ENCODE results near the gene FREM1.
"Not testable (repeated sequence)": the region's sequence is repeated elsewhere in the genome, so short reads cannot be mapped to it uniquely, and the experiment has no call there.

FREM1 gene

DNA sequence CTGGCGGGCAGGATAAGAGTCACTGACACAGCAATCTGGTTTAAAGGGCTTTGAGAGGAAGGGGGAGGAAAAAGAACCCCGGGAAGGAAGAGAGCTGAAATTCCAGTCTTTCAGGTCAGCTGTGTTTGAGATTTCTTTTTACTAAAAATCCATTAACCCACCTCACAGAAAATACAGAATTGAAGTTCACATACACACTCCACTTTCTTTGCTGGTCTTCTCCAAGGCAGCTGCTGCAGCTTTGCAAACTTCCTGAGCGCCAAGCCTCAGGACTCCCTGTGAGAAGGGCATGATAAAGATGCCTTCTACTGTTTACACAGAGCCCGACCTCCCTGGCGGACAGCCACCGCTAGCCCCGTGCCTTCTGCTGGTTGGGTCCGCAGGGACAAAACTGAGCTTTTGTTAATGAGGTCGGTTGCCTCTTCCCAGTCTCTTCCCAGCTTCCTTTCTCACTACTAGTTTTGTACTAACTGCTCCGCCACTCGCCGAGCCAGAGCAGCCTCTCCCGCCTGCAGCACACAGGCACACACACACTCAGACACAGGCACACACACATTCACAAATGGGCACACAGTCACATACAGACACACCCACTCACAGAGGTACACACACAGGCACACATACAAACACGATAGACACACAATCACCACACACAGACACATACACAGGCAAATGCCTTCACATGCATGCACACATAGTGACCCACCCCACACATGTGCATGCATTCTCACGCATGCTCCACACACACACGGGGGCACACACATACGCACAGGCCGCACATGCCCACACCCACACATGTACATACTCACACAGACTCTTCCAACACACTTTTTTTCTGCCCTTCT, at the start of gene FREM1:
Gene FREM1 (minus strand): TSS at position 468 of the 845 bp plus-strand sequence. CDS start 41,451 bp downstream, outside the sequence.
- no peak for DNase-seq

- no peak for DNase-seq
These were observed 48.8 kb upstream of the FREM1 start for GRCh38 chr9:14958989-14959388.

DNA sequence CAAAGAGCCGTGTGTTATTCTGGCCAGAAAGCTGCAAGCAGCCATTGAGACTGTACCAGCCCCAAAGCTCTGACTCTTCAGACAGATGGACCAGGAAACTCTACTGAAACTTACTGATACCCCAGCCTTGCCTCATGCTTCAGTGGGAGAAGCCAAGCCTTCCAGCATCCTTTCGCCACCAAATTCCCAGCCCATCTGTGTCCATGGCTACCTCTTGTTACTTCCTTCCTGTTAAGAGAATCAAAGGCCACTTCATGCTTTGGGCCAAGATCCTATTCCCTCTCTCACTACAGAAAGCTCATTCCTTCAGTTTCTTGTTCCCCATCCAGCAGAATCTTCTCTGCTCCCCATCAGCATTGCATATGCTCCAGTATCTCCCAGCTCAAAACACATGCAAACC, 46.9 kb upstream of the FREM1 start:
- no peak for DNase-seq

DNA sequence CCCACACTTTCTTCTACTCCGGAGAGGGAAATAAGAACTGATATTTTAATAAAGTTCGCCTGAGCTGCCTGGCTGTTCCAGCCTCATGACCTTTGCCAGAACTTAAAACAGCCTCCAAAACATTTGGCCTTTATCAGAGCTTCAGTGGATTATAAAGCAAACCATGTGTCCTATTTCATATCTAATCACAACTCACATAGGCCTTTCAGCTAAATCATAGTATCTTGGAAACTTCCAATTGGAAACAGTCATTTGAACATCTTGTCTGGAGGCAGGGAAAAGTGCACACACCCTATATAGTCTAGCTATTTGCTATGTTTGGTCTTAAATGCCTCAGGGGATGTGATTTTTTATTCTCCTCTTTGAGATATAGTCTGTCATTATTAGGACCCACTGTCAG, 46.0 kb upstream of the FREM1 start:
- no peak for DNase-seq

DNA sequence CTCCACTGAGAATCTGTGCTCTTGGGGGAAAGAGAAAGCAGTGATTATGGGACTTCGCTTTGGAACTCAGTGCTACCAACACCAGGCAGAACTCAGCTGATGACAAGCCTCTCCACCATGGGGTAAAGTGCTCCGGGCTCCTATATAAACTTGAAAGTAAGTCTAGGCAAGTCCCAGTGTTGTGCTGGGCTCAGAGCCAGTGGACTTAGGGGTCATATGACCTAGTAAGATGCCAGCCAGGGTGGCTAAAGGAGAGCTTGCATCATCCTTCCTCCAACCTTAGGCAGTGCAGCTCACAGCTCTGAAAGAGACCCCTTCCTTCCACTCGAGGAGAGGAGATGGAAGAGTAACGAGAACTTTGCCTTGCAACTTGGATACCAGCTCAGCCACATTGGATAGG, 35.1 kb upstream of the FREM1 start:
- no peak for DNase-seq

- no peak for DNase-seq
These were observed 31.5 kb upstream of the FREM1 start for GRCh38 chr9:14941501-14942405.

DNA sequence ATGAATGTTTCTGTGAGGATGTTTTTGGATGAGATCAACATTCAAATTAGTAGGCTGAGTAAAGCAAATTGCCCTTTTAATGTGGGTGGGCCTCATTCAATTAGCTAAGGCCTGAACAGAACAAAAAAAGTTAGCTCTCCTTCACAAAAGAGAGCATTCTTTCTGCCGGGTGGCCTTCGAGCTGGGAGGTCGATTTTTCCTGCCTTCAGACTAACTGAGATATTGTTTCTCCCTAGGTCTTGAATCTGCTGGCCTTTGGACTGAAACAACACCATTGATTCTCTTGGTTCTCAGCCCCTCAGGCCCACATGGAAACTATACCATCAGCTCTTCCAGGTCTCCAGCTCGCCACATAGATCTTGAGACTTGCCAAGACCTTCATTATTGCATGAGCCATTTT, 29.1 kb upstream of the FREM1 start:
- no peak for DNase-seq

DNA sequence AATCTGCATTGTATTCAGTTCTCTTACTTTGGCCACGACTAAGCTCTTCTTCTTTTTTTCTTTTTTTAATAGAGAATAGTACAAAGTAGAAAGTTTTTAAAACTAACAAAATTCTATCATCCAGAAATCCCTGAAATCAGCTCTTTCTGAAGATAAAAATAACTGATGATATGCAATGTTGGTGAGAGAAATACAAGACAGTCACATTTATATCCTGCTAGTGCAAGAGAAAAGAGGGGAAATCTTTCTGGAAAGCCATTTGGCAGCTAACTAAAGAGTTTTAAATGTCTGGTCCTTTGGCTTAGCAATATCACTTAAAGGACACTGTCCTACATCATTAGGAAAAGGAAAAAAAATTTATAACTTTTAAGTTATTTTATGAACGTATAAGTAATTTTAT, 27.0 kb upstream of the FREM1 start:
- DNase-seq, result no peak

DNA sequence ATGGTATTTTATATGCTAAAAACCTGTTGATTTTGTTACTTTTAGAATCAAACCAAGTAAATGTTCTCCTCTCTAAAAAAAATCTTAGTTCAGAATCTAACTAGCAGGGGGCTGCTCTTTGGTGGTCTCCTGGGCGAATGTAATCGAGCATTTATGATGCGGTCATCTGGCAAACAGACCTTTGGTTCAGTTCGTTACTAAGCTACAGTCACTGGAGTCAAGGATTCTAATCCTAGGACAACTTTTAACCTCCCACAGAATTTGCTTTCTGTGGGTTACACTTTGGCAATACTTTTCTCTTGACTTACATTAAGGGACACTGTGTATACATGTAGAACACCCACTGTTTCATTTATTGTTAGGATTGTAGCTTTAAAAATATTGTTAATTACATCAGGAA, 26.3 kb upstream of the FREM1 start:
- DNase-seq, result no peak

- DNase-seq, result no peak
These were observed 25.7 kb upstream of the FREM1 start for GRCh38 chr9:14935964-14936363.

GRCh38 chr9:14935106-14935751, 25.0 kb upstream of the FREM1 start:
- DNase-seq, result no peak

GRCh38 chr9:14932641-14933040, 22.4 kb upstream of the FREM1 start:
- DNase-seq, result no peak

- DNase-seq, result no peak
These were observed 22.0 kb upstream of the FREM1 start for GRCh38 chr9:14932231-14932630.

- no peak for DNase-seq
These were observed 16.9 kb upstream of the FREM1 start for GRCh38 chr9:14926941-14927624.

- DNase-seq, result no peak
These were observed 14.3 kb upstream of the FREM1 start for GRCh38 chr9:14924230-14925219.

GRCh38 chr9:14923701-14924100, 13.5 kb upstream of the FREM1 start:
- DNase-seq, result no peak

DNA sequence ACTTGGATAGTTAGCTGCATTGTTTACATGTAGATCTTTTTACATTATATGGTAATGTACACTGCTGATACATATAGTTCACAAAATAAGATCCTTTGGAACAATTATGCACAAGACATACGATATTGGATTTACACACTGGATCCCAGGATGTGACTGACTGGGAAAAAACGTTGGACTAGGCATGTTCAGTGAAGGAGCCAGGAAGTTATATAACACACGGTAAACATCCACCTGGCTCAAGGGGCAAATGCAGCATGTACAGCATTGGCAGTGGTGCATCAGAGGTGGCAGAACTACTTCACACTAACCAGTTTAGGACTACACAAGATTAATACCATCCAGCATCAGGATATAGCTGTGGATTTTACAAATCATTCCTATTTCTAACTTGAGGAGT, 10.6 kb upstream of the FREM1 start:
- DNase-seq, result not testable (repeated sequence)

GRCh38 chr9:14913366-14913765, 3.1 kb upstream of the FREM1 start:
- no peak for DNase-seq

- no peak for DNase-seq
These were observed 2.6 kb upstream of the FREM1 start for GRCh38 chr9:14912859-14913258.

DNA sequence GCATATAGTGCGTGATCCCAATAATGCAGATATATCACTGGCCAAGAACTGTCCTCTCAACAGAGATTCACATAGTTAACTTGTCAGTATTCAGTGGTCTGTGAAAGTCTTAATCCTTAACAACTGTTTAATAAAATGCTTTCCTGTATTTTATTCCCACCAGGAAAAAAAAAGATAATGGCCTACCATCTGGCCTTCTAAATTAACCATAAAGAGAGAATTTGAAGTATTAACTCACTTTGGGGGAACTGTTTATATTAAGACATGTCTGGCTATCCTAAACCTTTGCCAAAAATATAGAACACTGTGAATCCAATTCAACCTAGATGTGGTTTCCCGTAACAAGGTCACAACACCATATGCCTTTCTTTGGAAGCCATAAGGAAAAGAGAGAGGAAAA, 818 bp upstream of the FREM1 start:
- DNase-seq, result no peak

DNA sequence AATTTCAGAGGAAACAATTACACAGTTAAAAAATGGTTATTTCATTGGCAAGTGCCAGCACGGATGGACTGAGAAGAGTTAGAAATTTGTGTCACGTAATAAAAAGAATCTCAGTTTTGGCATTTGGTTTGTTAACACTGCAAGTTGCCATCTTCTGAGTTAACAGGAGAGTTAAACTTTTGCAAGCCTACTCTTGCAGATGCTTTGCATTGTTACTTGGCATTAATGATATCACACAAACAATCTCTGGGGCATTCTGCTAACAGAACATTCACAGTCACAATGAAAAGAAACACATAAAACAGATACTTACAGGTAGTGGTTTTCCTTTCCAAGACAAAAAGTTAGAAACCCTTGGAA, 647 bp downstream of the FREM1 start:
- no peak for DNase-seq

DNA sequence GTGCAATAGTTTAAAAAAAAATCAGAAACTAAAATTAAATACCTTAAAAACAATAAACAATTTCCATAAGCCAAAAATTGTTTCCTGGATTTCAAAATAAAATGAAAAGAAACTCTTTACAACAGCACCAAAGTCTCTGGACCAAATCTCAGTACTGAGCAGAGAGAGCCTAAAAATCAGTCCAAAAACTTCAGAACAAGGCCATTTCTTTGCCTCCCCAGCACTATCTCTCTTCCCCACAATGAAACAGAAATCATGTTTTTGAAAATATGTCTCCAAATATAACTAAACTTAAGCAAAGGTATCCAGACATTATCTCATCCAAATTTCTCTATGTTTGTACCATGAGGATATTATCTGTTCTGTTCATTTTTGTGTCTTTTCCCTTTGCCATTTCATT, 1.0 kb downstream of the FREM1 start:
- no peak for DNase-seq

Data from CD4-positive, alpha-beta T cell treated with Interleukin-1 beta for 1 hour (primary cell).